Fibroblast of the conjunctiva (primary cell): Measurements from ENCODE around the gene STEEP1.
"Not testable (repeated sequence)": the region's sequence is repeated elsewhere in the genome, so short reads cannot be mapped to it uniquely, and the experiment has no call there.

Experiments used
- DNase-seq: peaks from one replicate; pipeline ENCODE4 v3.0.0-alpha.2; 2010; ENCODE audit warnings: low read depth

Gene STEEP1

DNA sequence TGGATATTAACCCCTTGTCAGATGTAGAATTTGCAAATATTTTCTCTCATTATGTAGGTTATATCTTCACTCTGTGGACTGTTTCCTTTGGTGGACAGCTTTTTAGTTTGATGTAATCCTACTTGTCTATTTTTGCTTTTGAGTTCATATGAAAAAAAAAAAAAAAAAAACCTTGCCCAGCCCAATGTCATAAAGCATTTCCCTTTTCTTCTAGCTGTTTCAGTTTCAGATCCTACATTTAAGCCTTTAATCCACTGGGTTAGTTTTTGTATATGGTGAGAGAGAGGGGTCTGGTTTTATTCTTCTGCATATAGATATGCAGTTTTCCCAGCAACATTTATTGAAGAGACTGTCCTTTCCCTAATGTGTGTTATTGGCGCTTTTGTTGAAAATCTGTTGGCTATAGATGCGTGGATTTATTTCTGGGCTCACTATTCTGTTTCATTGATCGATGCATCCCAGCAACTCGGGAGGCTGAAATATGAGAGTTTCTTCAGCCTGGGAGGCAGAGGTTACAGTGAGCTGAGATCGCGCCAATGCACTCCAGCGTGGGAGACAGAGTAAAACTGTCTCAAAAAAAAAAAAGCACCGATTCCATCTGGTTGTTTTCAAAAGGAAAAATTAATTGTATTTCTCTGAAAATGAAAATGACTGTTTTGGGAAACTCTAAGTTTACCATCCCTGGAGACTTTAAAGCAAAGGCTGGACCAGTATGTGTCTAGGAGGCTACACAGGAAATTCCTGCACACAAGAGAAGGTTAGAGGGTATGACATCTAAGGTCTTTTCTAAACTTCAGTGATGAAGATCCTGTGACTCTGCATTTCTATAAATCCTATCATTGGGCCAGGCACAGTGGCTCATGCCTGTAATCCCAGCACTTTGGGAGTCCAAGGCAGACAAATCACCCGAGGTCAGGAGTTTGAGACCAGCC, 35.6 kb downstream of the STEEP1 start:
- DNase-seq = no peak

DNA sequence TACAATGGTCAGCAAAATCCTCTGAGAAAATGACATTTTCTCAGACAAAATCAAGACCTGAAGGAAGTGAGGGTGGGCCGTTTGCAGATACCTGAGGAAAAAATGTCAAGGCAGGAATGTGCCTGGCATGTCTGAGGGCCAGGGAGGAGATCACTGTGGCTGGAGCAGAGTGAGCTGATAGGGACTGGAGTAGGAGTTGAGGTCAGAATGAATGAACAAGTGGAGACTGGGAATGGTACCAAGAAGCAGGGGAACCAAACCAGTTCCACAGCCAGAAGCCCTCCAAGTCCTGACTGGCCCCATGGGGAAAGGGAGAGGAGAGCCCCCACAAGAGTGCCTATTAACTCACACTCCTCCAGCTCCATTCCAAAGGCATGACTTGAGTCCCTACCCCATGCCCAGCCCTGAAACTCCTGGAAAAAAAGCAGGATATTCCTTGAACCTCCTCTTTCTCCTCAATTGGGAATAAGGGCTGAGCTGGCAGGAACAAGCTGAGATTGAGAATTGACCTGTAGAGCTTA, 41.5 kb downstream of the STEEP1 start:
- DNase-seq = no peak

DNA sequence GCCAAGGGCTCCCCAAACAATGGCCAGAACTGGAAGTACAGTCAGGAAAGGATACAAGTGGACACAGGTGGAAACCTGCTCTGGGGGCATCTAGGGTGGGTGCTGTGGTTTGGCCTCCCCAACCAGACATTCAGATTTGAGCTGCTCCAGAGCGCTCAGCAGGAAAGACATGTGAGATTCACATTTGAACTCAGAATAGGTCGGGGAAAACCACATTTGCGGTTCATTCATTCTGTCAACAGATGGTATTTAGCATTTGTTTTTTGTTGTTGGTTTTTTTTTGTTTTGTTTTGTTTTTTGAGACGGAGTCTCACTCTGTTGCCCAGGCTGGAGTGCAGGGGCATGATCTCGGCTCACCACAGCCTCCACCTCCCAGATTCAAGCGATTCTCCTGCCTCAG, 44.0 kb downstream of the STEEP1 start:
- DNase-seq = no peak

DNA sequence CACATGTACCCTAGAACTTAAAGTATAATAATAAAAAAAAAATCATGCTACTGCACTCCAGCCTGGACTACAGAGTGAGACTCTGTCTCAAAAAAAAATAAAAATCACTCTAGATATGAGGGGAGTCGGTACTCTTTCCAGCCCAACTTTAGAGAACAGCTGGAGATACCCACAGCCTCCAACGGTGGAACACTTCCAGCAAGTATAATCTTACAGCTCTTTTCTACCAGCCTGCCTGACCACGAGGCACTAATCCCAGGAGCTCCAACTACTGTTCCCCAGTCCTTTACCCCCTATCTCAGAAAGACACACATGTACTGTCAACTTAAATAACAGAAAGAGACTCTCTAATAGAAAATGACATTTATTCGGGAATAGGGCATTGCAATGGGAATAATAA, 46.8 kb downstream of the STEEP1 start:
- no peak for DNase-seq

DNA sequence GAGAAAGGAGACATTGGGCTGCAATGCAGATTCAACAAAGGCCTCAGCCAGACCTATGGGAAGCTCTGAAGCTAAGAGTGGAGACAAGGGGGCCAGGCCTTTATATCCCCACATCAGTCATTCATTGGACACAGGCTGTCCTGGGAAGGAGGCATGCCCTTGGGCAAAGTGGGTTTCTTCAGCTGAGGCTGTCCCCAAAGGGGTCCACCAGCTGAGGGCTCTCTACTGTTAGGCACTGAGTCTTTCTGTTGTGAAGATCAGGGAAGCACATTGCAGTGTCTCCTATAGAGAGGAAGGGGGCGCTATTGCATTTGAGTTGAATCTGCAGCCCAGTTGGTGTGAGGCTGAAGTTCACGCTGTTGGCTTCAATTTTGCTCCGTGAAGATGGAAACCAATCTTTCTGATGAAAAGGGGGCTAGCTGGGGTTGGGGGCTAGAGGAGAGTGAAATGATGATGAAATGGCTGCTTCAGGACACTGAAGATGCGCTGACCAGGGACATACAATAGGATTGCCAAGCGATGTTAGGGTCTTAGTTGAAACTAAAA, 49.0 kb downstream of the STEEP1 start:
- DNase-seq = peak; percentile 57

DNA sequence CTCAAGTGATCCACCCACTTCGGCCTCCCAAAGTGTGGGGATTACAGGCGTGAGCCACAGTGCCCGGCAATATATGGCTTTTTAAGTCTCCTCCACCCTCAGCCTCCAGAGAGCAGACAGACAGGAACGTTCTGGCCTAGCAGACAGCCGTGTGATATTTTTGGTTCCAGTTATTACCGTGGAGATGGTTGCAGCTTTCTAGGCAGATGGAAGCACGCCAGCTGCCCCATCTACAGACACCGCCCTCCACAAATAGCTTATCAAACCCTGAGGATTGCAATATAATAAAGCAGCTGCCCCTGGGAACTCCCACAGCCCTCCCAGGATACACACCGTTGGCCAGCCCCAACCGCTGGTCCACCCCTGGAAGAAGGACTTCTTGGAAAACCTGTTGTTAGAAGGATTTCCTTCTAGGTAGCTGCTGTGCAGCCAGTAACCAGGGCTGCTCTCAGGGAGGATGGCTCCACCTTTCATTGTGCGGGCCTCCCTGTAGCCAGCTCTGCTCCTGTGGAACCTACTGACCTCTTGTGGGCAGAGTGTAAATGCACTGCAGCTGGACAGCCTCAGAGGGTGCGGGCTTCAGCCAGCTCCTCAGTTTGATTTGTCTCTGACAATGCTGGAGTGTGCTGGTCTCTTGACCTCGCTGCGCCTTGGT, 52.9 kb downstream of the STEEP1 start:
- peak; percentile 56 for DNase-seq

DNA sequence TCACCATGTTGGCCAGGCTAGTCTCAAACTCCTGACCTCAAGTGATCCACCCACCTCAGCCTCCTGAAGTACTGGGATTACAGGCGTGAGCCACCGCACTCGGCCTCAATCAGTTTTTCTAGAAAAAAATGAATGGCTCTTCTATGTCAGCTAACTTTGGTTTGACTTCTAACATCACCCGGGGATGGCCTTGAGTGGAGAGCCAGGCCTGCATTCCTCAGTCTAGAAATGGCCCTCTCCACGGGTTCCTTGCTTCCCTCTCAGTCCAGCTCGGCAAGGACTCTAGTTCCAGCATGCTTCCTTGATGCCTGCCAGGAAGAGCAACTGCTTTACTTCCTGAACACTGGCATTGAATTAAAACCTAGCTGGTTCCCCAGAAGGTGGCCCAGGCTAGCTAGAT, 58.0 kb downstream of the STEEP1 start:
- DNase-seq = no peak

DNA sequence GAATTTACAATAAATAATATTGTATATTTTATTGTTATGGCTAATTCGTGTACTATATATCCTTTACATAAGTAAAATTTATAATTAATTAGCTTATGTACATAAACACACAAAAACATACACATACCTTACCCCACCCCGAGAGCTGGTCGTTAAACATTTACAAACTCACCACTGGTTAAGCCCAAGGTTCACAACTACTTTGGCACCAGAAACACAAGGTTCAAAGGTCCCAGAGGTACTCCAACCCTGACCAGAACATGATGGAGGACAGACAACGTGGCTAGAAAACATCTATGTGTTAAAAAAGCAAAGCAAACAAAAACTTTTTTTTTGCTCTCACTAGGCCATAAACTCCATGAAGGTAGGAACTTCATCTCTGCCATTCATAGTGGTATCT, 59.3 kb downstream of the STEEP1 start:
- no peak for DNase-seq

DNA sequence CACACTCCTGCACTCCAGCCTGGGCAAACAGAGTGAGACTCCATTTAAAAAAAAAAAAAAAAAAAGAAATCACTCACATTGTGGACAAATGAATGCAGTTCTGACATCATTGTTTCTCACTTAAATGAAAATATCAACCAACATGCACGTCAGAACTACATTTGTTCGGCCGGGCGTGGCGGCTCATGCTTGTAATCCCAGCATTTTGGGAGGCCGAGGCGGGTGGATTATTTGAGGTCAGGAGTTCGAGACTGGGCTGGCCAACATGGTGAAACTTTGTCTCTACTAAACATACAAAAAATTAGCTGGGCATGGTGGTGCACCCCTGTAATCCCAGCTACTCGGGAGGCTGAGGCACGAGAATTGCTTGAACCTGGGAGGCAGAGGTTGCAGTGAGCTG, 60.1 kb downstream of the STEEP1 start:
- DNase-seq = not testable (repeated sequence)

DNA sequence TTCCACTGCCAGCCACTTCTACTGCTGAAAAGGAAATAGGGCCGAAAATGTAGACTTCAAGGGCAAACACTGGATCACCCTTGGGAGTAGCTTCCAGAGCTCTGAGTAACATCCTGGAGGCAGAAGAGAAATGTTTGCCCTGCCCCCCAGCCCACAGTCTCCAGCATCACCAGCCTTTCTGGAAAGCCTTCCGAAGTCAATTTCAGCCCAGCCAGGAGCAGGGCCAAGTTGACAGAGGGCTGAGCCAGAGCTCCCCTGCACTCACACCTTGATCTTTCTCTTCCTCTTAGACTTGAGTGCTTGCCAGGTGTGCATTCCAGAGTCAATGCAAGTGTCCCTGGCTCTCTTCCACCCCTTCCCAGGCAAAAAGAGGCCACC, 61.7 kb downstream of the STEEP1 start:
- peak; percentile 74 for DNase-seq

DNA sequence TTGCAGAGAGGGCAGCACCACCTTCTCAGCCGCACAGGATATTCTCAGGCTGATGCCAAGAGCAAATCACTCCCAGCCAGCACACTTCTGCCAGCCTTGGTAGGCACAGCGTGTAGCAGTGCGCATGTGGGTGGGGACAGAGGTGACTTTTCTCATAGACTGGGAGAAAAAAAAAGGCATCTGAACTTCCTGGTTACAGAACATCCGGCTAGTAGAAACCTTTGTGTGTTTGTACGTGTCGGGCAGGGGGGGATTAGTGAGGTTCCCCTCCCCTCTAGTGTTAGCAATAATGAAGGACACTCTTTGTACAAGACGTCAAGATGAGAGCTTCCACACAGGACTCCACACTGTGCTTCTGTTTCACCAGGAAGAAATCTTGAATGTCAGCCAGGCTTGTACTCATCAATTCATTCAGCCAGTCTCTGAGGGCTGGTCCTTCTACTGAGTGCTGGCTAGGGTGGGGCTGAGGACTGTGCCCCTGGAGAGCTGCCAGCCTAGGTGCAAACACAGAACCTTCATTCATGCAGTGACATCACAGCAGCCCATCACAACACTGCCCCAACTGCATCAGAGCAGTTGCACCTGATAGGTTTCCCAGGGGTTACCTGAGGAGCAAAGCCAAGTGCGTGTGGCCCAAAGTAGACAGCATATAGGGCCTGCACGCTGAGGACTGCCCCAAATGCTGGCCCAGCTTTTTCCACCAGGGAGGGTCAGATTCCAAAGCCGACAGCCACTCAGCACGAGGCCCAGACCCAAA, 62.3 kb downstream of the STEEP1 start:
- peak; percentile 18 for DNase-seq

DNA sequence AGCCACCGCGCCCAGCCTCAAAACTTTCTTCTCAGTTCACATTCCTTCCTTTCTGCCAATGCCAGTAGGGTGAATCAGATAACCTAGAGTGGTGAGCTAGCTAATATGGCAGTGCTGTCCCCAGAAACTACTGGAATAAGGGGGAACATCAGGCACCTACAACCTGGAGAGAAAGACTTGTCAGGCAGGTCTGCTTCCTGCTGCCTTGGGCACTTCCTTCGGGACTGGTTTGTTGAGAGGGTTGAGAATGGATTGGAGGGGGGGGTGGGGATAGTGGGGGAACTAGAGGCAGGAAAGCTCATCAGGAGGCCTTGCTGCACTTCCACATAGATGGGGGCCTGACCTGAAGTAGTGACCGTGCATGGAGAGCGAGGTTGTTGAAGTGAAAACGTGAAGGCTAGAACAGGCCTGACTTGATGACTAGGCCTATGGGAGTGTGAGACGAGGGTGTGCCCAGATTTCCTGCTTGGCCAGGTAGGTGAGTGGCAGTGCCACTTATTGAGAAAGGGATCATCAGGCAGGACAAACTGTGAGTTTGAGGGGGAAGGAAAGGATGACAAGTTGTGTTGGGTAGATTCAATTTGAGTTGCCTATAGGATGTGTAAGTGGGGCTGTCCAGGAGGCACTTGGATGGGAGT, 63.6 kb downstream of the STEEP1 start:
- DNase-seq = no peak

DNA sequence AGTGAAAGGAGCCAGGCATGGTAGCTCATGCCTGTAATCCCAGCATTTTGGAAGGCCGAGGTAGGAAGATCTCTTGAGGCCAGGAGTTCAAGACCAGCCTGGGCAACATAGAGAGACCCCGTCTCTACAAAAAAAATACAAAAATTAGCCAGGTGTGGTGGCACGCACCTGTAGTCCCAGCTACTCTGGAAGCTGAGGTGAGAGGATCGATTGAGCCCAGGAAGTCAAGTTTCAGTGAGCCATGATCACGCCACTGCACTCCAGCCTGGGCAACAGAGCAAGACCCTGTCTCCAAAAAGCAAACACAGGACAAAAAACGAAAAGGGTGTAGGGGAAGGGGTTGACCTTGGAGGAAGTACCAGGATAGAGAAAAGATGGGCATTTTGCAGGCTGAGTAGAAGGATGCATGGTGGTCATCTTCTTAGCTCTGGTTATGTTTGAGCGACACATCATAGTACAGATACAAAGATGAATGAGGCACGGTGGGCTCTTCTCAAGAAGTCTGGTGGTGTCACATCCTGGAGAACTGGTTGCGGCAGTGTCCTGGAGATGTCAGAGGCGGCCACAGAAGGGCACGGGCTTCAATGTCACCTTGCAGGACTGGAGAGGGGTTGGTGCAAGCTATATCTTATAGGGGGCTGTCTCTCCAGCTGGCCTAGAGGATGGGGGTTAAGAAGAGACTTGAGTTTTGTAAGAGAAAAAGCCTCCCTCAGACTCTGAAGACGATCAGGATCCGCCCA, 65.0 kb downstream of the STEEP1 start:
- DNase-seq = no peak

DNA sequence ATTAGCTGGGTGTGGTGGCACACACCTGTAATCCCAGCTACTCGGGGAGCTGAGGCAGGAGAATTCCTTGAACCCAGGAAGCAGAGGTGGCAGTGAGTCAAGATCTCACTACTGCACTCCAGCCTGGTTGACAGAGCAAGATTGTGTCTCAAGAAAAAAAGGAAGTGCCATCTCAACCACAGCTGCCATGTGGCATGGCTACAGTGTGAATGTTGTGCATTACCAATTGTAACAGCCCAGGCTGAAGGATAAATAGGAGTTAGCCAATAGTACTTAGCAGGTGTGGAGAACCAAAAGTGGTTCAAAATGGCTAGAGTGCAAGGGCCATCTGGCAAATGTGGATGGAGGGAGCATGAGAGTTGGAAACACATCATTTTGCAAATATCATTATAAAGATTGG, 68.0 kb downstream of the STEEP1 start:
- DNase-seq = no peak

DNA sequence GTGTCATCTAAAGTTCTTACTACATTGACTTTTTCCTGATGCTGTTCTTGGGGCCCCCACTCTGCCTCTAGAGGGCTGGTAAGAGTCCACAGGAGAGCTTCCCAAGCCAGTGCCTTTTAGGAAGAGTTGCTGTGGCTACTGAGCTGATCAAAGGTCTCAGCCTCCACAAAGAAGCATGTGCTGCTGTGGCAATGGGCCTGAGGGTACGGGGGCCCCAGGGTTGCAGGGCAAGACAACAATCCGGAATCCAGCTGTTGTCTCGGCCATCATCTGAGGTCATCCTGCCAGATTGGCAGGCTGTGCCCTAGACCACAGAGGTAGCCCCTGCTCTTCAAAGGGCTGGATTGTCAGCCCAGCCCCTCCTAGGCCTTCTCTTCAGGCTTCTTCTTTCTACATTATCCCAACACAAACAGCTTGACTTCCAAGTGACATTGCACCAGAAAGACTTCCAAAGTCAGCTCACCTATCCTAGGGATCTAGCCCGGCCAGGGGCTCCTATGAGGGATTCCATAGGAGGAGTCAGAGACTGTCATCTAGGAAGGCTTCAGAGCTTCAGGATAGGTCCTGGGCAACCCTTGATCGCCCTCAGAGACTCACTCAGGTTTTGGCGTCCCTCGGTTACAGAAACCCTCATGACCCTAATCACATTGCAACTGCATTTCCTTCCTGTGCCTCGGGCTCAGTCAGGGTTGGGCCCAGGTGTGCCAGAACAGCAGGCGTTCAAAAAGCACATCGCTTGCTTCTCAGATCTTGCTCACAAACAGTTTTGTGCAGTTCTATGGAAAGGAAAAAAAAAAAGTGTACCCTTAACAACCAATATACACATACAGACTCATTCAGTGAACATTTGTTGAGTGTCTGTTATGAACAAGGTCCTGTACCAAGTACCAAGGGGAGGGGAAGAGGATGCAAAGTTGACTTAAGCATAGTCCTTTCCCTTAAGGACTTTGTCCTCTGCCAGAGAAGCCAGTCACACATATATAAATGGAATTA, 69.2 kb downstream of the STEEP1 start:
- DNase-seq = no peak

DNA sequence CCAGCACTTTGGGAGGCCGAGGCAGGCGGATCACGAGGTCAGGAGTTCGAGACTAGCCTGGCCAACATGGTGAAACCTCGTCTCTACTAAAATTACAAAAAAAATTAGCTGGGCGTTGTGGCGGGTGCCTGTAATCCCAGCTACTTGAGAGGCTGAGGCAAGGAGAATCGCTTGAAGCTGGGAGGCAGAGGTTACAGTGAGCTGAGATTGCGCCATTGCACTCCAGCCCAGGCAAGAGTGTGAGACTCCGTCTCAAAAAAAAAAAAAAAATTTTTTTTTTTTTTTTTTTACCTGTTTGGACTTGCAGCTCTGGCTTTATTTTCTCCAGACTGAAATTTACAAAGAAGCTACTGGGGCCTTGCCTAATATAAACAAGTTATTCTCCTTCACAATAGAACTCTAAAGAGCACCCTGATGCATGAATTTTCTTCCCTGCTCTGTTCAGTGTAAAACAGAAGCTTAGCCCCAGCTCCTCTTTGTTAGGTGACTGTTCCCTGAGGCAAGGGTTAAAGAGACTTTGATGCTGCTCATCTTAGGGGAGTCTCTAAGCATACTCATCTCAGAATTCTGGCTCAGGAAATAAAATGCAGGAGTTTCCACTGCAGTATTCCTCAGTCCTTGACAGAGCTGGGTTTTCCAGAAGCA, 71.2 kb downstream of the STEEP1 start:
- not testable (repeated sequence) for DNase-seq

DNA sequence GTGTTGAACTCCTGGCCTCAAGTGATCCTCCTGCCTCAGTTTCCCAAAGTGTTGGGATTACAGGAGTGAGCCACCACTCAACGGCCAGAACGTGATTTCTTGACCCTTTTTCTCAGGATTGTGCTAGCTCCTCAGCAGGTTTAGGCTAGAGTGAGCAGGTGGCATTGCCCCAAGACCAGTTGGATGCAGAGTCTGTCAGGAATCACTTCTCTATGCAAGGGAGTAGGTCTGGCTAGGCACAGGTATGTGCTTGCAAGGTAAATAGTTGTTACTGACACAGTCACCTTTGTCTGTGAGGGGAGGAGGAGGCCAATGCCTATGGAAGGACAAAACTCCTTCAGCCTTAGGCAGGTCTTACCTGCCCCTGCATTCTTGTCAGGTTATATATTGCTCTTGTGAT, 72.7 kb downstream of the STEEP1 start:
- no peak for DNase-seq

DNA sequence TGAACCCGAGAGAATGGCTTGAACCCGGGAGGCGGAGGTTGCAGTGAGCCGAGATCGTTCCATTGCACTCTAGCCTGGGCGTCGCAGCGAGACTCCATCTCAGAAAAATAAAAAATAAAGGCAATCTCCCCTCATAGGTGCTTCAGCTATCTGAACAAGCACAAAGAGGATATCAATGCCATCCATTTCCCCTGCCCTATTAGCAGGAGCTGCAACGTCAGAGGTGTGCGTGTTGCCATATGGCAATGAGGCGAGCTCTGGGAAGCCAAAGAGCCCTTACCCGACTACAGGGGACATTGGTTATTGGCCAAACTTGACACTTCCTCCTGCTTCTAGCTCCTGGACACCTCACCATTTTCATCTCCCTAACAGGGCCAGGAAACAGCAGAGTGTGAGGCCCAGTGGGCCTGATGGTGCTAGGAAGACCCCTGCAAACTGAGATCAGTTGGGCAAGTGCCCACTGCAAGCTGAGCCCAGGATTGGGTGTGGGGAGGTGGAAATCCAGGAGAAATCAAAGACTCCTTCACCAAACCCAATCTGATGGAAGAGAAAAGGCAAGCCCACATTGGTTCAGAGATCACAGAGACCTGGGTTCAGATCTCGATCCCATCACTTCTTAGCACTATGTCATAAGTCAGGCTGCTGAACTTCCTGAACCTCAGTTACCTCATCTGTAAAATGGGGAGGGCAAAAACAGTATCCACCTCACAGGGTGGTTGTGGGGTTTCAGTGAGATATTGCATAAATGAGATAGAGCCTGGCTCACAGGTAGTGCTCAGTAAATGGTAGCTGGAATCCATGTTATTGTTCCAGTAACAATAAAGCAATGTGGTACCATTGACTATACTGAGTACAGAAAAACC, 75.8 kb downstream of the STEEP1 start:
- DNase-seq = no peak
